Measurements from ENCODE around the gene GAREM1.

Gene GAREM1

DNA sequence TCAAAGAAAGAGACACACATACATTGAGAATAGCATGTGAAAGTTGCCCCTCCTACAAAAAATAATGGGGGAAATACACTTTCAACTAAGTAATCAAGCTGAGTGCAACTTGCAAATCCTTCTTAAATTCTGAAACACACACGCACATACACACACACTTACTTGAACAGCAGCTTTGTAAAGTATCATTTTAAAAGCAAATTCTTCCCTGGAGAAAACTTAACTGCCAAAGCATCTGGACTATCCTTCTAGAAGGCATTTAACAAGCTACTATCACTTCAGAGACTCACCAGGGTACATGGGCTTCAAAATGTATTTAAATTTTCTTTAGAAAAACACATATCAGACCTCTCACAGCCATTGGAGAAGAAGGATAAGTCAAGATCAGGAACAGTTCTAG is 15.3 kb downstream of the GAREM1 start:
- no peak for DNase-seq

DNA sequence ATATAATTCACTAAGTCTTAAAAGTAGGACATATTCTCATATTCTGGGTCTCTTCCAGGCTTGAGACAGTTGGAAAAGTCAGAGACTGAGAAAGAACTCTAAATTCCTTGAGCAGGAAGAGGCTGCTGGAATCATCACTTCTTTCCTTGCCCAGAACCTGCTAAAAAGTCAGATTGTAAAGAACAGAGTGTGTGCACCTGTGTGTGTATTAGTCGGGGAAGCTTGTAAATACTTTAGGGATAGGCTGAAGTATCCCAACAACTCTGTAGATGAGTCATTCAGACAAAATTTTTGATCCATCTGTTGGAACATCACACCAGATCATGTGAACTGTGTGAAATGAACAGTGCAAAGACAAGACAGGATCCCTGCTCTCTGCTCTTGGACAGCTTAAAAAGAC is 16.1 kb downstream of the GAREM1 start:
- DNase-seq, result no peak

DNA sequence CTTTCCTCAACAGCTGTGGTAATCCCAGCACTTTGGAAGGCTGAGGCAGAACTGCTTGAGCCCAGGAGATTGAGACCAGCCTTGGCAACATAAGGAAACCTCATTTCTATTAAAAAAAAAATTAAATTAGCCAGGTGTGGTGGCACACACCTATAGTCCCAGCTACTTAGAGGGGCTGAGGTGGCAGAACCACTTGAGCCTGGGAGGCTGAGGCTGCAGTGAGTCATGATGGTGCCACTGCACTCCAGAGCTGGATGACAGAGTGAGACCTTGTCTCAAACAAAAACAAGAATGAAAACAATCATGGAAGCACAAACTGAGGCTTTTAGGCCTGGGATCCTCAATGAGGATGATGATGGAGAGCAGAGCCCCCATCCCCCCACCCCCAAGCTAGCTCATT is 19.8 kb downstream of the GAREM1 start:
- no peak for DNase-seq

DNA sequence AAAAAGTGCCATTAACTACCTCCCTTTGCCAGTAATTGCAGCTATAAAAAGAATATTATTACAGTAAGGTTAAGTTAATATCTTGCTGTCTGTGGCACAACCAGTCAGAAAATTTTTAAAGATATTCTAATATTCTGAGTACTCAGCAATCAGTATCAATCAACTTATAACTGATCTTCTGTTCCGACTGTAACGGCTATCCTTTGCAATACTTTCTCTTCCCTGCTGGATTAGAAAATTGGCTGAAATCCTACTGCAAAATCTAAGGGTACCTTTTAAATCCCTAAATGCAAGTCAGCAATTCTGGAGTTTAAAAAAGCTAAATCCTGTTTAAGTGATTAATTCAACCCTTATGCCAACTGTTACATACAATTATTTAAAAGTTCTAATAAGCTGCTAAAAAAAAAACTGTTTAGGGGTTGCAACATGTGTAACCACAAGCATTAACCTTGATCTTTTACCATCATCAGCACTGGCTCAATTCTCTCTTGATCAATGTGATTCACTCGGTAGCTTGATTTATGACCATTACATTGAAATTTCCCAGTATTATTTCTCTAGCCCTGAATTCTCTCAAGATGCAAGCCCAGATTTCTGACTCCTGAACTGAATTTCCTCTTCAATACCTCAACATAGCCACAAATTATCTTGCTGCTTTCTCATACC is 20.5 kb downstream of the GAREM1 start:
- no peak for DNase-seq

DNA sequence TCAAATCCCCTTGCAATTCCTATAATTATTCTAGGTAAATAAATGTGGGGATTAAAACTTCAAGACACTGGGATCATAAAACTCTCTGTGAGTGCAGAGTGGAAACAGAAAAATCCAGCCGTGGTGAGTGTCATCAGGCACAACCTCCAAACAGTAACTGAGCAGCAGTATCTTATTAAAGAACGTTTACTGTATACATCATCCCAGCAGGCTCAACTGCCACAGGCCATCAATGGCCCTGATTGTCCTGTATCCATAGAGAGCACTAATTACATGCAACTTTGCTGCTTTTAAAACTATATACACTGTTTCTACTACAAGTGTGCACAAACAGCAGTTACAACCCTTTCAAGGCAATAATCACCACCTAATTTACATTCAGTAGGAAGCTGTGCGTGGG is 23.9 kb downstream of the GAREM1 start:
- DNase-seq, result no peak

DNA sequence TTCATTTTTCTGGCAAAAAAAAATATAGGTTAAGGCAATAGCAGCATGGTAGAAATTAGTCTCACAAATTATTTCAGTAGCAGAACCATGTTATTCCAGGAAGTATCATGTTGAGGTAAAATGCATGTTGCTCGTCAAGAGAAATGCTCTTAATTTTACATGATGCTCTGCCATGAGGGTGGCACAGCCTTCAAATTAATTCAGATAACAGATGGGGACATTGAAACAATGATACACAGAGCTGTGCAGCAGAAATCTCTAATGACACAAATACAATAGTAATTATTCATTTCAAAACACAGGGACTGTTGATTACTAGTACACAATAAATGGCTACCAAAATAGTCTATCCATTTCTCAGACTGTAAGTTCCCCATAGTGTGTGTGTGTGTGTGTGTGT is 24.8 kb downstream of the GAREM1 start:
- no peak for DNase-seq

DNA sequence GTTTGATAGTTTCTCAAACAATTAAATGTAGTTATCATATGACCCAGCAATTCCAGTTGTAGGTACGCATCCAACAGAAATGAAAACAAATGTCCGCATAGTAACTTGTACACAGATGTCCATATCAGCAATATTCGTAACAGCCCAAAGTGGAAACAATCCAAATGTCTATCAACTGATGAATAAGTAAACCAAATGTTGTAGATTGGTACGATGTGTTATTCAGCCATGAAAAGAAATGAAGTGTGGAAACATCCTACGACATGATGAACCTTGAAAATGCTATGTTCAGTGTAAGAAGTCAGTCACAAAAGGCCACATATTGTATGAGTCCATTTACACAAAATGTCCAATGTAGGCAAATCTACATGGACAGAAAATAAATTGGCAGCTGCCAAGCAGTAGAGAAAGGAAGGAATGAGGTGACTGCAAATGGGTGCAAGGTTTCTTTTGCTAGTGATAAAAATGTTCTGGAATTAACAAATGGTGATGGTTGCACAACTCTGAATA is 26.9 kb downstream of the GAREM1 start:
- DNase-seq, result no peak

DNA sequence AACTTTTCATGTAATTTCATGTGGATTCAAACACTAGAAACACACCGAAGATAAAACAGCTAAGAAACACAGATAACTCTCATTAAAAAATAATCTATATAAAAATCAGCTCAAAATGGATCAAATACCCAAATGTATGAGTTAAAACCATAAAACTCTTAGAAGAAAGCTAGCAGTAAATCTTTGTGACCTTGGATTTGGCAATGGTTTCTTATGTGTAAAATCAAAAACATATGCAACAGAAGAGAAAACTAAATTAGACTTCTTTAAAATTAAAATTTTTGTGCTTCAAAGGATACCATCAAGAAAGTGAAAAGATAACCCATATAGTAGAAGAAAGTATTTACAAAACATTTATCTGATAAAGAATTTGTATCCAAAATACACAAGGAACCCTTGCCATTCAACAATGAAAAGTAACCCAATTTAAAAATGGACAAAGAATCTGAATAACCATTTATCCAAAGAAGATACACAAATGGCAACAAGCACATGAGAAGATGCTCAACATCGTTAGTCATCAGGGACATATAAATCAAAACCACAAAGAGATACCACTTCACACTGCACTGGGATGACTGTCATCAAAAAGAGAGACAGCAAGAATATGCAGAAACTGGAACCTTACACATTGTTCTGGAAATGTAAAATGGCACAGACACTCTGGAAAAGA is 27.5 kb downstream of the GAREM1 start:
- no peak for DNase-seq

DNA sequence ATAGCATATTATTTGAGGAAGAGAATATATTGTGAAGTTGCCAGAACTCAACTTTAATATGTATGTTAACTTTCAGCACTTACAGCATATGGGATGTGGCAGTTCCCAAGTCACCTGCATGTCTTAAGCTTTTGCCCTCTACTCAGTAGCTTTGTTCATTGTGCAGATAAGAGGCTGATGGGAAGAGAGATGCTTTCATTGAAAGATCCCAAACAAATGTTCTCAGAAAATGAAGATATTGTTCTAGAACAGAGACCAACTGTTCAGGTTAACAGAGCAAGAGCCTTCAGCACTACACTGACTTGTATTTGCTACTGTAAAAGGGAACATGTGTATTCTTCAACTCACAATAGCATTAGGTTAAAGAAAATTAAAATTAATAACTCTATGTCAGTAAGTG is 28.1 kb downstream of the GAREM1 start:
- DNase-seq, result no peak

DNA sequence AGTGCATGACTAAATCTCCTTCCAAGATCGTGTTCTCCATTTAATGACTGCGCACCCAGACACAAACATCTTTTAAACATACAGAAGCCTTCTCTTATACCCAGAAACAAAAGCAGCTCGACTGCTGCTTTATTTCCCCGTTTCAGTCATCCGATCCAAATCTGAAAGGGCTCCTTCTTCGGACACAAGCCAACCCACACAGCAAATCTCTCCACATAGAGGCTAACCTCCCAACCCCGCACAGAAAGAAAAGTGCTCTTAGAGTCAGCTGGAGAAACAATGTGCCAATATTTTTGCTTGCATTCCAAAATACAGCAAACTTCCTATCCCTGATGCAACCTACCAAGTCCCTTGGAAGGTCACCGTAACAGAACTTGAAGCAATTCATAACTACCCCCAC is 29.1 kb downstream of the GAREM1 start:
- DNase-seq, result no peak

DNA sequence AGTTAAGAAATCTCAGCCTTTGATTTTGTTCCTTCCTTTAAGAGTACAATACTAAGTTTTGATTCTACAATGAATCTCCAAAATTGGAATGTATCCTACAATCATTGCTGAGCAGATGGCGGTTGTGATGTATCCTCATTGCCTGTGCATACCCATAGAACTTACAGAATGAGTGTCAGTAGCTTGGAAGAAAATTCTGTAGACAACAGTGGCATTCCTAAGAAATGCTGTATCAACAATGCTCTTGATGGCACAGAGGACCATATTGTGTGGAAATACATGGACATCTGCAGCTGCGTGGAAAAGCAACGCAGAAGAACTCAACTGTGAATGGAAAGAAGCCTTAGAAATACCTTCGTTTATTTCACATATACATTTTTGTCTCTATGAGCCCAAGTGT is 30.2 kb downstream of the GAREM1 start:
- DNase-seq, result no peak

DNA sequence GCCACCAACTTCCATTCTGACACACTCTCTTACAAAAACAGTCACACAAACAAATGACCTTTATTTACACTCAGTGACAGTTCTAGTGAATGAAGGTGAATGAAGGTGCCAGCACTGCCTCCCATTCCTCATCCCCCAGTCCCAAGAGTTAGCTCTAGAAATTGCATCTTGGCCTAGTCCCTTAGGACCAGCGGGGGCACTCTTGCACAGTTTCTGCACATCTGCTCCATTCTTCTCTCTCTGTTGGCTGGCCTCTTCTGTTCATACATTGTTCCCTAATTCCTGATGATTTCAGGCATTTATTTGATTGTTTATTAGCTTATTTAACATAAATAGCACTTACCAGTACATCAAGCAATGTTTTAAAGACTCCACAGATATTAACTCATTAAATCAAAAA is 30.9 kb downstream of the GAREM1 start:
- DNase-seq, result no peak

DNA sequence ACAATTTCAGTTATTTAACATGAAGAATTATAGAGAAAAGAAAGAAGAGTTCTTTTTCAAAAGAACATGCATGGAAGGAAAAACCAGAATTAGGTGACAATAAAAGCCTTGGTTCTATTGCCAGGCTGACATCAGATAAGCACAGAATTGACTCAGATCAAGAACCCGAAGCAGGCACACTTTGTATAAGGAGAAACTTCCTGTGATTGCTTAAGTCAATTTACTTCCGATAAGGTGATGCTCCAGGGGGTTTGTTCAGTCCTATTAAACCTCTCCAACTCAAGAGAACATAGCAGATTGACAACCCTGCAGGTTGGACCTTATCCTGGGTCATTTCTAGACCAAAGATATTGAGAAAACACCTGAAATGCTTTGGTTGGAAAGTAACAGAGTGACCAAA is 31.4 kb downstream of the GAREM1 start:
- no peak for DNase-seq

DNA sequence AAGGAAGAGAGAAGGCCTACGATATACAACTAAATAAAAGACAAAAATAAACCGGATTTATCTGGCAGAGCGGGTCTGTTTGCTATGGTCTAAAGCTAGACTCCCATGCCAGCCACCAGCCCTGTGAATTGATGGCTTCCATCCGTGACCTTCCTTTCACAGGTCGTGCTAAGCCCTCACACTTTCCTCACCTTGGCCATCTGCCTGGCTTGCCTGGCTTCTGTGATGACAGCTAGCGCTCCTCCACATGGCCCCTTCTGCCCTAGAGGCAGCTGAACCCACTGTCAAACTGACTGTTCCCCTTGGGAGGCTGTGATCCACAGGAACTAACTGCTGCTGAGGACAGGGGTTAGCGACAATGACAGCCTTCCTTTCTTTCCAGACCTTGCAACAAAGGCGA is 32.5 kb downstream of the GAREM1 start:
- DNase-seq, result no peak

DNA sequence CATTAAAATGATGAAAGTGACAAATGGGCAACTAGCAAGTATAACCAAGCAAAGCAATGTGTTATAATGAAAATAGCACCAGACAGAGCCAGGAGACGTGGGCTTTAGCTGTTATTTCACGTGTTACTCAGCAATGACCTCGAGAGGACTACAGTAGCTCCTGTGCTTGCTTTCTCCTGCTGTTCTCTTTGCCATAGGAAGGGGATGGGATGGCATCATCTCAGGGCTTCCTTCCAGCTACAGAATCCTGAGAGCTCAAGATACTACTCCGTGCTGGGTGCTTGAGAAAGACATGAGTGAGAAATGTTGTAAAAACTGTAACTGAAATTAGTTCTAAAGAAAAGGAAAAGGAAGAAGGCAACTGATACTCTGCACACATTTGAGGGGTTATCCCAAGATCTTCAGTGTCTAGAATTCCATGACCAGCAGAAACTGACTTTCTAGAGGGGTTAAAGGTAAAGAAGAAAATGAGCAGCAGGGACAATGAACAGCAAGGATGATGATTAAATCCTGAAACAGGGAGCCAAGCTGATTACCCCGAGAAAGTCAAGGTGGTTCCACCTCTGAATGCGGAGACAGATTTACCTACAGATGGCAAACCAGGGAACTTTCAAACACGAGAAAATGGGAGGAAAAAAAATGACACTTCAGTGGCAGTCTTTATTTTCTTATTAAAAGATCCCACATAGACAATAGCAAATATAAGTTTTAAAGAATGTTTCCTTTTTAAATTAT is 33.4 kb downstream of the GAREM1 start:
- DNase-seq, result no peak

DNA sequence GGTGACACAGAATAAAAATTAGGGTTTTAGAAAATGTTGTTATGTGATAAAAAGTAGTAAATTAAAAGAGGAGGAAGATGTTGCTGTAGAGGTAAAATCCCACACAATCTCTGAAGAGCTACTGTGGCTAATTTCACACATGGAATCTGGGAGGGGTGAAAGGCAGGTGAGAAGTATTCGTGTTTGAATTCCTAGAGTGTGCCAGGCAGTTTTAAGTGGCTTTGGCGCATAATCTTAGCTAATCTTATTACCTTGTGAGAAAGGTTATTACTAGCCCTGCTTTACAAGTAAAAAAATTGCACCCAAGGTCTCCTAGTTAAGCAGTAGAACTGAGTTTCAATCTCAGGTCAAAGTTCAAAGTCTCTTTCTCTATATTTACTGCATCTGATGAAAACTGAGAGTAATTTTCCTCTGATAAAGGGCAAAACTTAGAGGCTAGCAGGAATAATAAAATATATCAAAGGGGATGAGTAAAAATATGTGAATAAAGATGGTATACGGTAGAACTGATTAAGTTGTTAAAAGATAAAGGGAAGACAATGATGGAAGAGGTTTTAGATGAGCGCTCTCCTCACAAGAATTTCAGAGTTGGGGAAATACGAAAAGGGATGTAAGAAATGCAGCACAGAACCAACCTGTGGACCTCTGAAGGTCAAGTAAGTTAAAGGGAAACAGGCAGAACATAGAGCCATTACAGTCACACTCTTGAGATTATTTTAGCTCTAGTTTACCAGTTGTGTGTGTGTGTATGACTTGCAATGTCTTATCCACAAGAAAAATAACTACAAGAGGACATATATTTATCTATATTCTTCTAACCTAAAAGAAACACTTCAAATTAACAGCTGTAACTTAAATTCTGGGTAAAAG is 34.8 kb downstream of the GAREM1 start:
- no peak for DNase-seq

DNA sequence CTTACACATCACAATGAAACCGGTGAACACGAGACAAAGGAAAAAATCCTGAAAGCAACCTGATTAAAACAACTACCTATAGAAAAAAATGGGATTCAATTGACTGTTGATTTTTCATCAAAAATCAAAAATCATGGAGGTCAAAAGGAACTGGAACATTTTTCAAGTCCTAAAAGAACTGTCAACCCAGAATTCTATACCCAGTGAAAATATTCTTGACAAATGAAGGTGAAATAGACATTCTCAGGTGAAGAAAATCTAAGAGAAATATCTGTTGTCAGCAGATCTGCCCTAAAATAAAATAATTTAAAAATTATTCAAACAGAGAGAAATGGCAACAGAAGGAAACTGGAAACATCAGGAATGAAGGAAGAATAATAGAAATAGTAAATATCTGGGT is 38.9 kb downstream of the GAREM1 start:
- DNase-seq, result no peak

DNA sequence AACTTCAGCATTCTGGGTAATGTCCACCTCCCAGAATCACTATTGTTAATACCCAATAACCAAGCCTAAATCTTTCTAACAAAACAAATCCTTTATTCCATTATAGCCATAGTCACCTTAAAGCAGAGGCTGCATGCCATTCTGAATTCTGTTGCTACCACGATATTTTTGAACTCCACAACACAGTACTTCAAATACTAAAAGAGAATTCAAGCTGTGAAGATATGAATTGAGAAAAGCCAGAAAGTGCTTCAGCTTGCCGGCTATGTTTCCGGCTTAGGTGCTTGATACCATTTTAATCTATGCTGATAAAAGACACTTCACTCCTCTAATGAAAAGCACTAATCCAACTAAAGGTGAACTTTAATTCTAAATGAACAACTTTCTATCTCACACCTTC is 41.3 kb downstream of the GAREM1 start:
- DNase-seq, result no peak

DNA sequence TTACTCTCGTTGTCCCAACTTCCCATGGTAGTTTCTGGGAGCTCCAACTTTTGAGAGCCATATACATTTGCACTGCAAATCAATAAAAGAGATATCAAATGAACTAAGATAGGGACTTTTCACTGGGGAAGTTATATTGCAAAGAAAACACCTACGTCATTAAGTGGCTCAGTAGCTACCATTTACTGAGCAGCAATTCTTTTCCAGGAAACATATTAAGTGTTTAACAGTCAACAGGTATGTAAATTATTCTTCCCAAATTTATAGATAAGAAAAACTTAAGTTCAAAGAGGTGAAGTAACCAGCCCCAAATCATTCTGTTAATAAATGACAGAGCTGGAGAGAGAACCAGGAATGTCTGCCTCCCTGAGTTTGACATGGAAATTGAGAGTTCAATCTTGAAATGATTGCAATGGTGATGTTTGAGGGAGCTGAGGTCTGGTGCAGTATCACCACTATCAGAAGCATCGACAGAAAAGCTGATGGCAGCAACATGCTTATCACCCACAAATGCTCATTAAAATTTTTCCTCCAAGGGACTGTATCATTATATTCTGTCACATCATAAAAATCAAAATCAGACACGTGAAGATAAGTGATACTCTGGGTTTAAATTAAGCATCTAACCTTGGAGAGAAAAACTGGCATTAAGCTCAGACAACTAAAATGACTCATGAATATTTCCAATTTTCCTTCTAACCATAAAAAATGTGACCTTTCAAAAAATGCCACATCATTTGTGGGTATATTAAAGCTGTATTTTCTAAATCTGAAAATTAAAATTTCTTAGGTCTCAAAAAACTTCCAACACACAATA is 43.4 kb downstream of the GAREM1 start:
- DNase-seq, result no peak

DNA sequence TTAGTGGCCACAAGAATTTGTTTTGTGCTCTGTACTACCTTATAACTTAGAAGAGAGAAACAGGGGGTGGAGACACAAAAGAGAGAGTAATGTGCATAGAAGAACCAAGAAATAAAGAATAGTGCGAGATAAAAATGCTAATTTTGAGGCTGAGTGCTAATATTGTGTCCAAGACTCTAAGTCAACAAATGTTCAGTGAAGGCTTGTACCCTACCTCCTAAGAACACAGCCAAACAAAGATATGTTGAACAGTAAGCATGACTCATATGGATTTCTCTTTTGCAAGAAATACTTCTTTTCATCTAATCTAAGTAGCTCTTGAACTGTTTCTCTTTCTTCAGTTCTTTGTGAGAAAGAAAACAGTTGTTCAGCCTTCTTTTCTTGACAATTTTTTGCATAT is 45.2 kb downstream of the GAREM1 start:
- no peak for DNase-seq

DNA sequence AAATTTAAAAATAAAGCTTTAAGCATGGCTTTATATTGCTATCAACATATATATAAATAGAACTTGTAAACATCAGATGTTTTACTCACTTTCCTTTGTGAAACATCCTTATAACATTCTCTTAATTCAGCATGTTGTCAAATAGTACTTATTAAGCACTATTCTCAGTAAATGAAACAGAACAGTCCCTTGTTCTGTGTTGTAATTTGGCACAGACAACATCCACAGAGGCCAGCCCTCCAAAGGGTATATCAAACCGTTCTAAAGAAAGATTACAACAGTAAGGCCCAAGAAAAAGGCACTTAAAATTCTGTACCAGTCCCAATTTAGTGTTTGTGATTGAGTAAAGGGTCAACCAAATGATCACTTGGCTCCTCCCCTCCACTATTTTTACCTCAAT is 46.0 kb downstream of the GAREM1 start:
- no peak for DNase-seq
